HG02938 (cell line): ENCODE results near the gene CNST.
A peak's percentile ranks its signal among the peaks of the same experiment; 100 is the strongest.
"Not testable (repeated sequence)": the region's sequence is repeated elsewhere in the genome, so short reads cannot be mapped to it uniquely, and the experiment has no call there.

Source experiments
- ATAC-seq: cut with Tn5 transposase; IDR thresholded peaks from one replicate; pipeline ENCODE4 v1.9.1; 2021; ENCODE audit warnings: mild to moderate bottlenecking, moderate library complexity; ENCODE audit not compliant: unreplicated experiment

The CNST gene

GRCh38 chr1:246583056-246583440 is 16.8 kb downstream of the CNST start:
- no peak for ATAC-seq

DNA sequence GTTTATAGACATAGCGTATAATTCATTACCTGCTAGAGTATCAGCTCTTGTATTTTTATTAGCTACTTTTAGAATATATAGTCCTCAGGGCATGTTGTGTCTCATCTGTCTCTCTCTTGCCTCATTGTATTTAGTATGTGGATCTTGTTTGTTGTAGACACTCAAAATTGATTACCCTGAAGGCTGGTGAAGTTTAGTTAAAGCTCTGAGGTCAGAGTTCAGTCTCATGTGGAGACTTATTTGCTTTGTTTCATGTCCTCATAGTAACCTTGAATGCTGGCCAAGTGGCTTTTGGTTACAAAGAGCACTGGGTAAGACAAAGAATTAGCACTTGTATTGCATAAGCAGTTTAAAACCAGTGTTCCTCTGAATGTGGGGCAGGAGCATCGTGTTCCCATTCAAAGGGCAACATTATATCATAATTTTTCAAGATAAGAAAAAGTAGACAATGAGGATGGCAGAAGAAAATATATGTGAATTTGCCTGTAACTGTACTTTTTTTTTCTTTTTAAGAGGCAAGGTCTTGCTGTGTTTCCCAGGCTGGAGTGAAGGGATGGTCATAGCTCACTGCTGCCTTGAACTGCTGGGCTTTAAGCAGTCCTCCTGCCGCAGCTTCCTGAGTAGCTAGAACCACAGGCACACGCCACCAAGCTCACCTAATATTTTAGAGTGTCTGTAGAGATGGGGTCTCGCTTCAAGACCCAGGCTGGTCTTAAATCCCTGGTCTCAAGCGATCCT is 17.4 kb downstream of the CNST start:
- ATAC-seq, result no peak

GRCh38 chr1:246587032-246587431 is 20.8 kb downstream of the CNST start:
- ATAC-seq, result no peak

GRCh38 chr1:246587606-246588005 is 21.4 kb downstream of the CNST start:
- ATAC-seq, result no peak

- no peak for ATAC-seq
These were observed 22.0 kb downstream of the CNST start for GRCh38 chr1:246588159-246588721.

- not testable (repeated sequence) for ATAC-seq
These were observed 23.7 kb downstream of the CNST start for GRCh38 chr1:246589919-246590318.

- peak; percentile 43 for ATAC-seq
These were observed 24.8 kb downstream of the CNST start for GRCh38 chr1:246591047-246591446.

DNA sequence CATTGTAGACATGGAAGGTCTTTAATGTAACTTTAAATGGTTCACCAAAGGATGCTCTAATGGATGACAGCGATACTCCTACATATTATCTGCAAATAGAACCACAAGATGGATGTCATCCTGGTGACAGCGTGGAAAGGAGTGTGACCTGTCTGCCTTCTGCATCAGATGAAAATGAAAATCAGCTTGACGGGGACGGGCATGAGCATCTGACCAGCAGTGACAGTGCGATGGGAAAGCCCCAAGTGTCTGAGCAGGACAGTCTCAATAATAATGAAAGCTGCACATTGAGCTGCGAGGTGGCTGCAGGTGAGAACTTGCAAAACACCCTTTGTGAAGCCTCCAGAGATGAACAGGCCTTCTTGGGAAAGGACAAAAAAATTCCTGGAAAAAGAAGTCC is 25.2 kb downstream of the CNST start:
- peak; percentile 94 for ATAC-seq

- no peak for ATAC-seq
These were observed 25.7 kb downstream of the CNST start for GRCh38 chr1:246591958-246592357.

DNA sequence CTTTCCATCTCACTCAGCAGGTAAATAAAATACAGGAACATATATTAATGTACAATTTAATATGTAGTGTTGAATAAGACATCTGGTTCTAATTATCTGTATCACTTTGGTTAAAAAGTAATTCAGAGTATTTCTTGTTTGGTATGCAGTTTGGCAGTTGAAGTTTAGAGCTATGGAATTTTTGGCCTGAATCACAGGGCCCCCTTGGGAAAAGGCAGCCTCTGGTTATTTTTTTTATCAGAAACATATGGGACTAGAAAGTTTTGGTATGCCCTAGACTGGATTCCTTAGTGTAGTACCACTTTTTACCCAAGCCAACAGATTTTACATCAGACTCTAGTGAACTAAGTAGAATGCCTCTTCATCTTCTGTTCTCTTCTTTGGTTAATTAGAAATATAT is 26.4 kb downstream of the CNST start:
- ATAC-seq, result no peak

- ATAC-seq, result no peak
These were observed 28.9 kb downstream of the CNST start for GRCh38 chr1:246595146-246595545.

- no peak for ATAC-seq
These were observed 31.1 kb downstream of the CNST start for GRCh38 chr1:246597340-246597739.

DNA sequence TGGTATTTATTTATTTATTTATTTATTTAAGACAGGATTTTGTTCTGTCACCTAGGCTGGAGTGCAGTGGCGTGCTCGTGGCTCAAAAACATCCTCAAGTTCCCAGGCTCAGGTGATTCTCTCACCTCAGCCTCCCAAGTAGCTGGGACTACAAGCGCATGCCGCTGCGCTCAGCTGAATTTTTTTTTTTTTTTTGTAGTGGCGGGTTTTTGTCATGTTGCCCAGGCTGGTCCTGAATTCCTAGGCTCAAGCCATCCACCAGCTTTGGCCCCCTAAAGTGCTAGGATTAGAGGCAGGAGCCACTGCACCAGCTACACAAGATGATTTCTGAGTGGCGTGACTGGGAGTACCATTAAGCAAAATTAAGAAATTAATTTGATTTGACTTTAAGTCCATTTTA is 31.7 kb downstream of the CNST start:
- ATAC-seq, result no peak

- no peak for ATAC-seq
These were observed 33.1 kb downstream of the CNST start for GRCh38 chr1:246599315-246599714.

DNA sequence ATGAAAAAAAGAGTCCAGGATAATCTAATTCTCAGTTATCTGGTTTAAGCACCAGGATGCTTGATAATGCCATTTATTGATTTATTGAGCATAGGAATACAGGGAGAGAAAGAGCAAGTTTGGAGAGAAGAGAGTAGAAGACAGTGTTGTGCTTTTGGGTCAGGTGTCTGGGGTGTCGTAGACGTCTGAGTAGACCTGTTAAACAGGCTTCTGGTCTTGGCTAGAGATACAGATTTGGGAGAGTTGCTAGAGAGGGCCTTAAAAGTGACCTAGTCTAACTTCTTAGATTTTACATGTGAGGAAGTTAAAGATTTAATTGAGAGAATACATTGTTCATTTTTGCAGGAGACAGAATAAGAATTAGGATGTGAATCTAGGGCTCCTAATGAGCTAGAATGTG is 34.3 kb downstream of the CNST start:
- ATAC-seq, result no peak

- ATAC-seq, result no peak
These were observed 35.9 kb downstream of the CNST start for GRCh38 chr1:246602194-246602593.

DNA sequence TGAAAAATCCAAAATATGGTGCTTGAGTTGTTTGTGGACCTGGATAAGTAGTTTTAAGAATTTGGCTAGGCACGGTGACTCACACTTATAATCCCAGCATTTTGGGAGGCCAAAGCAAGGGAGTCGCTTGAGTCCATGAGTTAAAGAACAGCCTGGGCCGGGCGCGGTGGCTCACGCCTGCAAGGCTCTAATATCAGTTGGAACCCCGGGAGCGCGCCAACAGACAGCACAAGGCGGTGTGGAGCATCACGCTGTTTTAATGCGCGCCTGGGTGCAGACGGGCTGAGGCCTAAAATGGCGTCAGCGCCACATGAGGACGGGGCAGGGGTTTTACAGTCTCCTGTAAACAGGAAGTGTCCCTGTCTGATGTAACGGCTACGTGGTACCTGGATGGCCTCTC is 39.0 kb downstream of the CNST start:
- not testable (repeated sequence) for ATAC-seq

GRCh38 chr1:246607462-246607861 is 41.2 kb downstream of the CNST start:
- no peak for ATAC-seq

- peak; percentile 70 for ATAC-seq
These were observed 42.5 kb downstream of the CNST start for GRCh38 chr1:246608616-246609376.

DNA sequence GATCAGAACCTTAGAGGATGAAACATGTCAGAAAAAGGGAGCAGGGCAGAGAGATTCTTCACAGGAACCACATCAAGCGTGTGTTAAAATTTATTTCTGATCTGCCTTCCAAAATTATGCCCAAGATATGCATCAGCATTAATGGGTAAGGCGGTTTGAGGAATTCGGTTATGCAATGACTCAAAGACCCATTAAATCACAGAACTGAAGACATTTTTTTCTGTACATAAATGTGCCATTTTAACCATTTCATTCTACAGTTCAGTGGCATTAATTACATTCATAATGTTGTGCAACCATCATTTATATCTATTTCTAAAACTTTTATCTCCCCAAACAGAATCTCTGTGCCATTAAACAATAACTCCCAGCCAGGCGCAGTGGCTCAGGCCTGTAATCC is 43.4 kb downstream of the CNST start:
- no peak for ATAC-seq

- ATAC-seq, result no peak
These were observed 47.0 kb downstream of the CNST start for GRCh38 chr1:246613096-246613758.

- ATAC-seq, result no peak
These were observed 50.9 kb downstream of the CNST start for GRCh38 chr1:246617156-246617555.
